ACHN (cell line): ENCODE data around the gene CDC7.

Experiments
- DNase-seq: peaks from one replicate; pipeline ENCODE4 v3.0.0-alpha.2; 2015
- in situ Hi-C: cut with HindIII; loops from 2 replicates; pipeline ENCODE4 v1.10.0; 2017; ENCODE audit warnings: low sequenced_read_pairs, low pct_ligation_motif_present, low pct_unique_long_range_greater_than_20kb

The CDC7 gene

GRCh38 chr1:91541918-91542533 lies 41.4 kb downstream of the CDC7 start:
- no peak for DNase-seq
- in situ Hi-C loops, result no loop called here

GRCh38 chr1:91545506-91546300 lies 45.1 kb downstream of the CDC7 start:
- in situ Hi-C loops, result no loop called here
- DNase-seq, result no peak

DNA sequence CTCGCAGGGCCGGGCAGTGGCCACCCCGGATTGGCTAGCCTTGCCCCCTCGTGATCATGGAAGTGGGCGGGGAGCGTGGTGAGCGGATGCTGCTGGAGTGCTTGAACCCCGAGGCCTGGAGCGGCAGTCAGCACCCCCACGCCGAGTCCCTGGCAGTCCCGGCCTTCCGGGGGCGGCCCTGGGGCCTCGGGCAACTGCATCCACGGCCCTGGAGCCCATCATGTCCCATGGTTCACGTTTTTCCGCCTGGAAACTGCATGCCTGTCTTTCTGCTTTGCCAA lies 45.6 kb downstream of the CDC7 start:
- no peak for DNase-seq
- in situ Hi-C loops, result no loop called here

DNA sequence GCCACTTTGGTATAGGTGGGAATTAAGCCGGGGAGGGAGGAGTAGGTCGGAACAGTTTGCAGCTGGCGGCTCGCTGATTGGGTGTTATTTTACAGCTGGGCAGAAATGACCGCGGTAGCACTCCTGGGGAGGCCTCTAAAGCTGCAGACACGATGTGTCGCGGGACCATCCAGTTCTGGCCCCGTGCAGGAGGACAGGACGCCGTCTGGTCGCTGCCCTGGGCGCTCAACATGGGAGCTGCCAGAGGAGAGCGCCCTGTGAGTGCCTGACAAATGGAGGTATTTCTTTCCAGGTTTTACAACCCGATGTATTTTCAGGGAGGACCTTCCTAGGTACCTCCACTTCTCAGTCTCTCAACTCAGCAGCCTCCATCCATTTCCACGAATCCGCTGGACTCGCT lies 46.2 kb downstream of the CDC7 start:
- peak; percentile 4 for DNase-seq
- in situ Hi-C loops, result no loop called here

DNA sequence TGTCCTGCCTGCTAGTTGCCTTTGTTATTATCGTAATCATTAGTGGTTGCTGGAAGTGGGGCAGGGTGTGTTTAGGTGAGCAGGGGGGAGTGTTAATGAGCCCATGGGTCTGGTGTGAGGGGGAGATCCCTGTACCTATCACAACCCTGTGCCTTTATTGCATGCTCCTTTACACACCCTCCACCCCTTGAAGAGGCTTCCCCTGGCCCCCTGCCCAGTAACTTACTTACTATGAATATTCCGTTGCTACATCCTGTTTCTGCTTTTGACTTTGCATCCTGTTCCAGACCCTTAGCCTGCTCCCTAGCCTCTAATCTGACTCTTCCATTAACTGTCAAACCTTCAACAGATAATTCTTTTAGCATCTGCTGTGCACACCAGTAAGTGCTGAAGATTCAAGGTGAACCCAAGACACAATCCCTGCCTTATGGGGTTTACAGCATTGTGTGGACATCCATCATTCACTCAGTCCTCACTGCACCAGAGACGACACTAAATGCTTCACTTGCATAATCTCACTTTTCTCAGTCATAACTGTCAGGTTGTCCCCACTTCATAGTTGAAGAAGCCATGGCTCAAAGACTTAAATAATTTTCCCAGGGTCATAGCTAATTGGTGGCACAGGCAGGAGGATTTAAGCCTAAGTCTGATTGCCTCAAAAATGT lies 47.9 kb downstream of the CDC7 start:
- DNase-seq, result no peak

GRCh38 chr1:91549041-91549735 lies 48.5 kb downstream of the CDC7 start:
- in situ Hi-C loops, result no loop called here
- no peak for DNase-seq

More for the DNA sequence above, 47.9 kb downstream of the CDC7 start:
- in situ Hi-C loops, result no loop called here

DNA sequence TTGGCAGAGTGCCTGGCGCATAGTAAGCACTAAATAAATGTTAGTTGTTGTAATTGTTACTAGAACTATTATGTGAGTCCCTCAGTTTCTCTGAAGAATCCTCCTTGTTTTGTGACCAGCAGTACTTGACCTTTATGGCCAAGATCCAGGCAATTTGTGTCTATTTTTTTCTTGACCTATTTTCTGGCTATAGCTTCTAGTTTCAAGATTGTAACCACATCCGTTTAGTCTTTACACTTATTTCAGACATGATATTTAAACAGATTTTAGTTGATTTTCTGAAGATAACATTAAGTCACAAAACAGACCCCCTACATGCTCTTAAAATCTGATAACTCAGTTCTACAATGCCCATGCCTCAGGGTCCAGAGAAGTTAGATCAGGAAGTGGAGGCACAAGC lies 50.3 kb downstream of the CDC7 start:
- no peak for DNase-seq
- in situ Hi-C loops, result no loop called here

DNA sequence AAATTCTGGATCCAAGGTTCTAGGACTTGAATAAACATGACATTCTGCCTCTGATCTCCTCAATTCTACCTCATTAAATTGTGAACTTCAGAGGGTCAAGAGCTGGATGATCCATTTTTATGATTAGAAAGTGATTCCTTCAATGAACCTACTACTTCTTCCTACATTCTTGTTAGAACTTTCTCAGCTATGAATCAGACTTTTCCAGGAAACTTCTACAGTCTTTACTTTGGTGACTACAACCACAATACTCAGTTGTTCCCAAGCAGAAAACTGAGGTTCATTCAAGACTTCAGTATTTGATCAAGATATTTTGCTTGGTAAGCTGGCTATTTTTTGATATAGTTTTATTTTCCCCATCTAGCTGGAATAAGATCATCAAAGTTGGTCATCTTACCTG lies 51.4 kb downstream of the CDC7 start:
- no peak for DNase-seq
- in situ Hi-C loops, result no loop called here

DNA sequence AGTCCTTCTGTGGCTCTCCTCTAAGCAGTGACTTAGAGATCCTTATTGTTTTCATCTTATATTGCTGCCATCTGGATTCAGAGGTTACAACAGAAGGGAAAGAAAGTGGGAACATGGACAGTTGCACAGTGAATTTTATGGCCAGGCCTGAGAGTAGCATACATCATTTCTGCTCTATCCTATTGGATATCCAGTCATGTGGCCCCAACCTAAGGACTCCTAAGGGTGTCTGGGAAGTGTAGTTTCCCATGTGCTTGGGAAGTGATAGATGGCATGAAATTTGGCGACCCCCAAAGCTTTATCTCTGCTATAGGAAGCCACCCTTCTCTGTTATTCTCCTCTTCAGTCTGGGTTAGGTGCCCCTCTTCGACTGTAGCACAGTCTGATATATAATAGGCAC lies 51.9 kb downstream of the CDC7 start:
- no peak for DNase-seq
- in situ Hi-C loops, result no loop called here

GRCh38 chr1:91553177-91553591 lies 52.5 kb downstream of the CDC7 start:
- DNase-seq, result no peak
- in situ Hi-C loops, result no loop called here

GRCh38 chr1:91555074-91555730 lies 54.6 kb downstream of the CDC7 start:
- in situ Hi-C loops, result no loop called here
- DNase-seq, result no peak

DNA sequence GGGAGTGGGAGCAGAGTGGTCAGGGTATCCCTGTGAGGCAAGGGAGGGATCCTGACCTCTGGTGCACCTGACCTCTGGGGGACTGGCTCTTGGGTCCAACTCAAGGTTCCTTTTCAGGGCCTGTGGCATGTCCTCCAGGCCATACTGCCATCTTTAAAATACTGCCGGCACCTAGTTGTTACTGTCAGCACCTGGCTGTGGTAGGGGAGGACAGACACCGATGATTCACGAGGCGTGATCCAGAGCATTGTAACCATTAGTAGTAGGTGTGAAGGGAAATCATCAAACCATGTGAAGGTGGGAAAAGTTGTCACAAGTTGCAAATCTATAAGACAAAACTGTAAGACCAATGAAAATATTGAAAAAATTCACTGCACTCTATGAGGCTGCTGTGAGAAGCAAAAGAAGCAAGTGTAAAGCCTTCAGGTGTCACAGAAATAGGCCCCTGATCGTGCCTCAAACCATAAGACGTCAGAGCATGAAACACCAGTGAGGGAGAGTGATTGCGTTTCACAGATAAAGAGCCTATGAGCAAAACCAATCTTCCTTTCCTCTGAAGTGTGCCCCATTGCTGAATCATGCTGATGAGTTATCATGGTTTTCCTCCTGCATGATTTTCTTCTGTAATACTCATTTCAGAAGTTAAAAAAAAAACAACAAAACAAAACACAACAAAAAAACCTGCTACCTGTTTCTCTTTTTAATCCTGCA lies 55.3 kb downstream of the CDC7 start:
- no peak for DNase-seq
- in situ Hi-C loops, result no loop called here

GRCh38 chr1:91556556-91556955 lies 55.9 kb downstream of the CDC7 start:
- no peak for DNase-seq
- in situ Hi-C loops, result no loop called here

GRCh38 chr1:91557039-91557690 lies 56.5 kb downstream of the CDC7 start:
- no peak for DNase-seq
- in situ Hi-C loops, result no loop called here

DNA sequence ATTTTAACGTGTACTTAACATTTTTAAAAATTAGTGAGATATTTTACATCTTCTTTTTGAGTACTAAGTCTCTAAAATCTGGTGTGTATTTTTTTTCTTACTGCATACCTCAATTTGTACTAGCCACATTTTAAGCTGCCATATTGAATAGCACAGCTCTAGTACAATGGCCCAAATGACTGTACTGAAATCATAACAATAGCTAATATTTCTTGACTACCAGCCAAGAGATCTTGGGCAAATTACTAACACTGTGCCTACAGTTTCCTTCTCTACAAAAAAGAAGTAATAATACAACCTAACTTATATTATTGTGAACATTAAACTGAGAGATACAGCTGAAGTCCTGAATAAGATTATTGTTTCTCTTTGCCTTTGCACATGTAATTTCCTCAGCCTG lies 57.2 kb downstream of the CDC7 start:
- in situ Hi-C loops, result no loop called here
- no peak for DNase-seq

DNA sequence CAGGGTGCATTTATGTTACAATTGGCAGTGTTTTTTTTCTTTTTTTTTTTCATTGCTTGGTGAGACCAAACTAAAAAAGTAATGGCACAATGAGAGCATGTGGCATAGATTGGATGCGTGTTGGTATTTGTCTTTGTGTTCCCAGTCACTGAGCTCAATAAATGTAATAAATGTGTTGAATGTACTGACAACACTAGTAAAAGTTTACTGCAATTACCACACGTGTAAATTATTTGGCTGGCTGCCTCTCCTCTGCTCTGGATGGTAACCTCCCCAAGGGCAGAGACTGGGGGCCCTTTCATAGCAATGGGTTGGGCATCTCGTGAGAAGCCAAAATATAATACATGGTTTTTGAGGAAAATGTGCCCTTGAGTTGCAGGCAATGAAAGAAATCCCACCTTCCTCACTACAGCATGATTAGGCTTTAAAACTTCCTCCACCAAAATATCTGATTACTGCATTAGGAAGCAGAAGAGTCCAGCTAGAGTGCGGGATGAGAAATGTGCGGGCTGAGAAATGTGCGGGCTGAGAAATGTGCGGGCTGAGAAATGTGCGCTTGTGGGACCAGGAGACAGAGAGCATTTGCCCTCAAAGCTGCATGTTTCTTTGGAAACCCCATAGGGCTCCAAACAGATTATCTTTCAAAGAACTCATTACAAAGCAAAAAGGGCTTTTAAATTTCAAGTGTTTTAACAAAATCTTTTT lies 58.5 kb downstream of the CDC7 start:
- in situ Hi-C loops, result no loop called here
- DNase-seq, result no peak

- DNase-seq, result no peak
- in situ Hi-C loops, result no loop called here
Observed at GRCh38 chr1:91559838-91560565, 59.4 kb downstream of the CDC7 start.
